ENCODE measurements around the gene MTSS2.
"Not testable (repeated sequence)": the region's sequence is repeated elsewhere in the genome, so short reads cannot be mapped to it uniquely, and the experiment has no call there.

MTSS2 gene

GRCh38 chr16:70650216-70650615, 35.6 kb downstream of the MTSS2 start:
- DNase-seq: no peak

GRCh38 chr16:70649300-70649699, 36.6 kb downstream of the MTSS2 start:
- DNase-seq: no peak

- no peak for DNase-seq
Measured at GRCh38 chr16:70648606-70649005, 37.2 kb downstream of the MTSS2 start.

- DNase-seq: no peak
Measured at GRCh38 chr16:70647441-70648359, 38.2 kb downstream of the MTSS2 start.

- no peak for DNase-seq
Measured at GRCh38 chr16:70646260-70647241, 39.3 kb downstream of the MTSS2 start, which contains the start of gene IL34. Gene IL34 (plus strand): TSS chr16:70646559. CDS start chr16:70646948, 389 bp downstream.

GRCh38 chr16:70644763-70645597, 40.9 kb downstream of the MTSS2 start:
- DNase-seq: no peak

GRCh38 chr16:70643264-70643663, 42.6 kb downstream of the MTSS2 start:
- DNase-seq: not testable (repeated sequence)

GRCh38 chr16:70642633-70643032, 43.2 kb downstream of the MTSS2 start:
- no peak for DNase-seq

GRCh38 chr16:70638814-70639792, 46.8 kb downstream of the MTSS2 start:
- no peak for DNase-seq
